Endodermal cell (in vitro differentiated cells): ENCODE measurements around the gene ZNF354C. TPM values are rescaled to one million over a fixed set of nuclear protein-coding genes. Genes with fewer than 3 reads are reported as not detected.
A peak's percentile ranks its signal among the peaks of the same experiment; 100 is the strongest.

Source experiments
- DNase-seq: peaks from one replicate; pipeline ENCODE4 v3.0.0-alpha.2; 2017
- H3K27ac ChIP-seq: 2 replicates; pipeline ENCODE4 v1.5.1; 2013; ENCODE audit warnings: mild to moderate bottlenecking, low read depth, low read length, moderate library complexity
- H3K27me3 ChIP-seq: 2 replicates; pipeline ENCODE4 v1.6.1; 2013; ENCODE audit warnings: mild to moderate bottlenecking, low read length, moderate library complexity; ENCODE audit not compliant: insufficient read depth, control insufficient read depth, poor library complexity, severe bottlenecking
- H3K36me3 ChIP-seq: 2 replicates; pipeline ENCODE4 v1.7.0; 2013; ENCODE audit warnings: mild to moderate bottlenecking, low read length, moderate library complexity; ENCODE audit not compliant: control insufficient read depth, insufficient read depth
- H3K4me1 ChIP-seq: one replicate; pipeline ENCODE4 v1.7.0; 2013; ENCODE audit warnings: low read length; ENCODE audit not compliant: control insufficient read depth, insufficient read depth
- H3K4me3 ChIP-seq: 2 replicates; pipeline ENCODE4 v1.5.1; 2013; ENCODE audit warnings: mild to moderate bottlenecking, low read length, moderate library complexity
- H3K9ac ChIP-seq: 2 replicates; pipeline ENCODE4 v1.6.1; 2013; ENCODE audit warnings: mild to moderate bottlenecking, low read length, moderate library complexity; ENCODE audit not compliant: poor library complexity, severe bottlenecking; ENCODE audit errors: extremely low read depth
- H3K9me3 ChIP-seq: 2 replicates; pipeline ENCODE4 v1.6.1; 2013; ENCODE audit warnings: mild to moderate bottlenecking, low read length, moderate library complexity; ENCODE audit not compliant: control insufficient read depth
- H3K27ac Mint-ChIP-seq: 2 replicates; pipeline ENCODE4 v1.8.0; 2020; ENCODE audit warnings: mixed read lengths
- H3K27me3 Mint-ChIP-seq: 2 replicates; pipeline ENCODE4 v1.8.0; 2021; ENCODE audit warnings: mild to moderate bottlenecking, mixed read lengths; ENCODE audit not compliant: insufficient read depth
- H3K36me3 Mint-ChIP-seq: 2 replicates; pipeline ENCODE4 v1.8.0; 2020; ENCODE audit warnings: low read depth, mixed read lengths
- H3K4me1 Mint-ChIP-seq: 2 replicates; pipeline ENCODE4 v1.8.0; 2020; ENCODE audit warnings: mixed read lengths
- H3K4me3 Mint-ChIP-seq: 2 replicates; pipeline ENCODE4 v1.8.0; 2020; ENCODE audit warnings: mild to moderate bottlenecking, moderate library complexity, mixed read lengths
- H3K9me3 Mint-ChIP-seq: 2 replicates; pipeline ENCODE4 v1.8.0; 2020; ENCODE audit warnings: mild to moderate bottlenecking, mixed read lengths
- WGBS, 2 experiments: methylation state at CpG; one replicate each; pipeline versions ENCODE4 v1.1.5 to v1.1.7; 2013; ENCODE audit warnings: missing lambda C conversion rate in 2 of 2, mixed read lengths in 1 of 2; ENCODE audit not compliant: insufficient coverage in 1 of 2, insufficient read length in 1 of 2; 5-methylcytosine and 5-hydroxymethylcytosine counted together
- total RNA-seq, 2 donors: library from RNA; stranded (reverse); fragmentation: NEBNext Ultra II Directional in 1 of 2; extraction: Animal tissue kit (Norgen Biotek cat#: 25700) in 1 of 2; gene quantifications; 2 replicates in 1 of 2; 3 replicates in 1 of 2; pipeline ENCODE4 v1.2.1, GENCODE V29; 2021
- TF ChIP-seq, protein P1 (sequence below): fragments of 200-600 bp; sonication (generic); conservative IDR thresholded peaks from 2 replicates; pipeline ENCODE4 v1.5.0; 2021; ENCODE audit warnings: antibody characterized with exemption, mild to moderate bottlenecking

Gene ZNF354C
- total RNA-seq, 2 donors from 2014 or later, result 3.4 to 4.8 TPM

DNA sequence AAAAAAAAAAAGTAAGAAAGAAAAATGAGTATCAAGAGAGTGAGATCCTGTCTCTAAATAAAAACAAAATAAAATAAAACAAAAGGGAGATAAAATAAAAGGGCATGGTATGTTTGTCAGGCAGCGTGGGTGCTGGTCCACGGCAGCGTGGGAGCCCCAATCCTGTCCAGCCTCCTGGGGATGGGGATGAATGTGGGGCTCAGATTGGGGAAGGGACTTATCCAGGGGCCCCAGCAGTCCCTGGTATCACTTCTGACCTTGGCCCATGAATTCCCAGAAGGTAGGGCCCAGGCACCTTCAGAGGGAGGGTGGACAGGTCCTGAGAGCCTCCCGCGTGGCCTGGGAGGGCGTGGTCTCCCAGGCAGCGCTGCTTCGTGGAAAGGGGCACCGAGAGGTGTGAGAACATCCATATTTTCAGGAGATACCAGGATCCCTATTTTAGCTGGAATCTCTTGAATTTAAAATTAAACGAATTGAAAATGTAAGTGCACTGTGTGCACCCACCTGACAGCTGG is 71.2 kb downstream of the ZNF354C start:
- H3K4me3 Mint-ChIP-seq, result no peak overlapping the region

DNA sequence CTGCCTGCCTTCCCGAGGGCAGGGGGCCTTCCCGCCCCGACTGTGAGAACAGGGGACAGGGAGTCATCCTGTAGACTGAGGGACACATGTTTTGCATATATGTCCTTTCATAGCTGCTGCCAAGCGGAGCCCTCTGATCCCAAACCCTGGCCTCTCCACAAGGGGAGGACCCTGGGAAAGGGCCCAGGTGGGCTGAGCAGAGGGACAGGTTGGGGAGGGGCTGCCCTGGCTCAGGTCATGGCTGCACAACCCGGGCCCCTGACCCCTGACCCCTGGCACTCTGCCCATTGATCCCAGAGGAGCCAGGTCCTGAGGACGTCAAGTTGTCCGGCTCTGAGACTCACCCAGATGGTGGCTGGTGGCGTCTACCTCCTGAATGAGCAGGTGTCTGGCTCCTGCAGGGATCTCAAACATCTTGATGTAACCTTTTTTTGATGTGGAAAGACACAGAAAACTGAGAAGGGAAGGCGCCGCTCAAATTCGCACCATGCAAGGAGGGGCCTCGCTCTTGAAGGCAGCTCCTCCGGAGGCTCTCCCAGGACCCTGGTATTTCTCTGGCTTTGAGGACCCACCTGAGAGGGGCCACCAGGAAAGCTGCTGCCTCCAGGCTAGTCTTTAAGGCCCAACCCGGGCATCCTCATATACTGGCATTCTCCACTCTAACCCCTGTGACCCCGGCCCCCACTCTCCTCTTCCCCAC is 71.9 kb downstream of the ZNF354C start:
- no peaks in the 10 kb centered on the region for H3K9me3 ChIP-seq

More for the DNA sequence above, 71.2 kb downstream of the ZNF354C start:
- H3K27me3 ChIP-seq, result no peaks in the 10 kb centered on the region
- H3K36me3 ChIP-seq, result no peaks in the 10 kb centered on the region
- H3K4me1 ChIP-seq, result no peaks in the 10 kb centered on the region
- H3K9me3 ChIP-seq, result no peaks in the 10 kb centered on the region
- Mint-ChIP-seq H3K27ac (no peak overlapping the region), H3K4me1 (no peaks in the 10 kb centered on the region), H3K9me3 (peaks cover 8% of the 10 kb centered on the region), H3K36me3 (no peaks in the 10 kb centered on the region), H3K27me3 (no peaks in the 10 kb centered on the region)
- TF ChIP-seq, protein P1, sequence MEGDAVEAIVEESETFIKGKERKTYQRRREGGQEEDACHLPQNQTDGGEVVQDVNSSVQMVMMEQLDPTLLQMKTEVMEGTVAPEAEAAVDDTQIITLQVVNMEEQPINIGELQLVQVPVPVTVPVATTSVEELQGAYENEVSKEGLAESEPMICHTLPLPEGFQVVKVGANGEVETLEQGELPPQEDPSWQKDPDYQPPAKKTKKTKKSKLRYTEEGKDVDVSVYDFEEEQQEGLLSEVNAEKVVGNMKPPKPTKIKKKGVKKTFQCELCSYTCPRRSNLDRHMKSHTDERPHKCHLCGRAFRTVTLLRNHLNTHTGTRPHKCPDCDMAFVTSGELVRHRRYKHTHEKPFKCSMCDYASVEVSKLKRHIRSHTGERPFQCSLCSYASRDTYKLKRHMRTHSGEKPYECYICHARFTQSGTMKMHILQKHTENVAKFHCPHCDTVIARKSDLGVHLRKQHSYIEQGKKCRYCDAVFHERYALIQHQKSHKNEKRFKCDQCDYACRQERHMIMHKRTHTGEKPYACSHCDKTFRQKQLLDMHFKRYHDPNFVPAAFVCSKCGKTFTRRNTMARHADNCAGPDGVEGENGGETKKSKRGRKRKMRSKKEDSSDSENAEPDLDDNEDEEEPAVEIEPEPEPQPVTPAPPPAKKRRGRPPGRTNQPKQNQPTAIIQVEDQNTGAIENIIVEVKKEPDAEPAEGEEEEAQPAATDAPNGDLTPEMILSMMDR, result no peak
- H3K9ac ChIP-seq, result no peak overlapping the region
- H3K4me3 ChIP-seq, result no peak overlapping the region
- DNase-seq, result no peak
- no peak overlapping the region for H3K27ac ChIP-seq
- WGBS, 2 experiments, result 79 to 92% methylated on average over 4 to 10 of the region's 10 CpGs

DNA sequence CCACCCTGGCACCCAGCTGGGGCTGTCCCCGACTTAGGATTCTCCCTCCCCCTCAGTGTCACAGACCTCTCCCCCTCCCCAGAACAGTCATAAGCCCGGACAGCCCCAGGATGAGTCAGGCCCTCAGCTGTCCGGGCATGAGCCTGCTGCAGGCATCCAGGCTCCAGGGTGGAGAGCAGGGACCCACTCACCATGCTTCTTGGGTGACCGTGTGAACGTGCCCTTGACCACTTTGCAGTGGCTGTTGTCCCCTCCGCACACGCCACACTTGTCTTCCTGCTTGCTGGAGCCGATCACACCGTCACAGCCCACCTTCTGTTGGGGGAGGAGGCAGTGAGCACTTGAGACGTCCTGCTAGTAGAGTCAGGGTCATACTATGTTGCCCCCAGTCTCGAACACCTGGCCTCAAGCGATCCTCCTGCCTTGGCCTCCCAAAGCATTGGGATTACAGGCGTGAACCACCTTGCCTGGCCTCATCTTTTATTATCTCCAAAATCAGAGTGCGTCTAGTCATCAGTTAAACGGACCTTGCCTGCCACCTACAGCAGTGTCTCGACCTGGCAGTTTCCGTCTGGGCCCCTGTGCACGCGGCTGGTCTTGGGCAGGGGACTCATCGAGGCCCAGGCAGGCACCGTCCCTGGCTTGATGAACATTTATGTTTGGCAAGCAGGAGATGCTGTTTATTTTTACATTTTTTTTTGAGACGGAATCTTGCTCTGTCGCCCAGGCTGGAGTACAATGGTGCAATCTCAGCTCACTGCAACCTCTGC is 72.6 kb downstream of the ZNF354C start:
- no peak overlapping the region for H3K27ac Mint-ChIP-seq
- H3K4me1 Mint-ChIP-seq, result no peaks in the 10 kb centered on the region
- TF ChIP-seq, protein P1, result no peak
- no peak overlapping the region for H3K4me3 Mint-ChIP-seq
- Histone ChIP-seq H3K4me1 (no peaks in the 10 kb centered on the region), H3K9ac (no peak overlapping the region), H3K4me3 (no peak overlapping the region), H3K36me3 (no peaks in the 10 kb centered on the region), H3K27ac (no peak overlapping the region), H3K27me3 (no peaks in the 10 kb centered on the region), H3K9me3 (no peaks in the 10 kb centered on the region)
- no peaks in the 10 kb centered on the region for H3K27me3 Mint-ChIP-seq
- peaks cover 8% of the 10 kb centered on the region for H3K9me3 Mint-ChIP-seq
- DNase-seq, result no peak
- H3K36me3 Mint-ChIP-seq, result no peaks in the 10 kb centered on the region
- 87 to 90% methylated on average over 21 to 23 of the region's 23 CpGs for WGBS, 2 experiments

More for the DNA sequence above, 71.9 kb downstream of the ZNF354C start:
- Mint-ChIP-seq H3K4me1 (no peaks in the 10 kb centered on the region), H3K36me3 (no peaks in the 10 kb centered on the region), H3K27ac (no peak overlapping the region), H3K9me3 (peaks cover 8% of the 10 kb centered on the region), H3K27me3 (no peaks in the 10 kb centered on the region), H3K4me3 (no peak overlapping the region)
- Histone ChIP-seq H3K9ac (no peak overlapping the region), H3K4me3 (no peak overlapping the region), H3K27me3 (no peaks in the 10 kb centered on the region), H3K36me3 (no peaks in the 10 kb centered on the region), H3K27ac (no peak overlapping the region), H3K4me1 (no peaks in the 10 kb centered on the region)
- DNase-seq, result peak; percentile 32
- TF ChIP-seq, protein P1, result no peak
- WGBS, 2 experiments, result 86 to 94% methylated on average over 8 to 15 of the region's 15 CpGs

Other genes starting within 250 kb of the ZNF354C start
- 10 to 100 TPM; 24.3 to 26.0 TPM for gene ZNF354B, start 200.4 kb upstream of the ZNF354C start, total RNA-seq
- gene ZFP2, start 164.5 kb upstream of the ZNF354C start, total RNA-seq, result 1 to 10 TPM; 1.8 to 3.3 TPM
- under 1 TPM in 1 of 2 donors, not detected in 1; 0.86 TPM for gene ZNF454, start 119.2 kb upstream of the ZNF354C start, total RNA-seq
- gene GRM6, start 65.1 kb upstream of the ZNF354C start, total RNA-seq, result not detected
- gene ZNF879, start 36.6 kb upstream of the ZNF354C start, total RNA-seq, result 1 to 10 TPM; 5.8 to 6.6 TPM